Uterus (tissue), 4 donors: Measurements from ENCODE around the gene SCARF1. TPM values are rescaled to one million over a fixed set of nuclear protein-coding genes. Genes with fewer than 3 reads are reported as not detected.

ENCODE experiments used
- DNase-seq, 2 donors: peaks; one replicate each; pipeline ENCODE4 v3.0.0-alpha.2; 2019 to 2020
- H3K27ac ChIP-seq, 2 donors: fragments of 200-600 bp; sonication (generic); 1 replicate in 1 of 2; 2 replicates in 1 of 2; pipeline ENCODE4 v1.5.1; 2016 to 2018
- H3K27me3 ChIP-seq, 2 donors: fragments of 200-600 bp; sonication (generic); one replicate each; pipeline ENCODE4 v1.5.1; 2018 to 2019; ENCODE audit warnings: control low read depth in 1 of 2
- H3K36me3 ChIP-seq, 2 donors: fragments of 200-600 bp; sonication (generic); one replicate each; pipeline ENCODE4 v1.5.1; 2019; ENCODE audit warnings: control low read depth in 1 of 2
- H3K4me1 ChIP-seq, 2 donors: fragments of 200-600 bp; sonication (generic); one replicate each; pipeline ENCODE4 v1.5.1; 2018 to 2019; ENCODE audit warnings: control low read depth in 1 of 2
- H3K4me3 ChIP-seq, 2 donors: fragments of 200-600 bp; sonication (generic); 1 replicate in 1 of 2; 2 replicates in 1 of 2; pipeline ENCODE4 v1.5.1; 2018 to 2019; ENCODE audit warnings: mild to moderate bottlenecking in 1 of 2
- H3K9me3 ChIP-seq, 2 donors: fragments of 200-600 bp; sonication (generic); one replicate each; pipeline ENCODE4 v1.5.1; 2019; ENCODE audit warnings: control low read depth in 1 of 2
- POLR2A ChIP-seq, 2 donors: fragments of 450-650 bp; IDR thresholded peaks; one replicate each; pipeline ENCODE4 v1.6.1; 2016; ENCODE audit warnings: antibody characterized with exemption in 2 of 2, mild to moderate bottlenecking in 1 of 2, moderate library complexity in 1 of 2
- intact Hi-C: fragments of 100-400 bp; cut with DNase I; formaldehyde crosslinking; loops from one replicate; pipeline ENCODE4 v1.15.1; 2023; ENCODE audit warnings: low total_unique reads
- total RNA-seq, 4 donors: library from RNA; depleted of rRNA in 3 of 4; stranded (reverse); fragments of >200 nt in 3 of 4; gene quantifications; one replicate each; pipeline versions ENCODE4 v1.1.0 to v1.2.4, GENCODE V29; 2014 to 2023
- TF ChIP-seq, protein P1 (sequence below), 4 experiments: fragments of 200-600 bp in 2 of 4; fragments of 450-650 bp in 2 of 4; sonication (generic) in 2 of 4; IDR thresholded peaks; one replicate each; pipeline ENCODE4 v1.5.1; 2016 to 2019; ENCODE audit warnings: antibody characterized with exemption in 4 of 4, mild to moderate bottlenecking in 2 of 4, moderate library complexity in 1 of 4
- donor health status: DM: yes; HTN: yes; CAD: no.

The SCARF1 gene
- total RNA-seq, 4 donors from 2014 or later, result 4.4 to 33.2 (median 14.2) TPM

DNA sequence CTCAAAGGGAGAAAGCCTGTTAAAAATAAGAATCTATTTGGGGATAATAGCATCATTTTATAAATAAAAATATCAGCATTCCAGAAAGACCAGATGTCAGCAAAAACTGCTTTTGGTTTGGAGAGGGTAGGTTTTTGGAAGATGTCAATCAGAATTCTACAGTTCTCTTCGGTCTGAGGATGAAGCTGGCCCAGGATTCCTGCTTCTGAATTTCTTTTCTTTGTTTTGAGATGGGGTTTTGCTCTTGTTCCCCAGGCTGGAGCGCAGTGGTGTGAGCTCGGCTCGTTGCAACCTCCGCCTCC, 52.0 kb downstream of the SCARF1 start:
- no peaks in the 10 kb centered on the region for H3K9me3 ChIP-seq
- no peaks in the 10 kb centered on the region for H3K36me3 ChIP-seq
- TF ChIP-seq, protein P1, sequence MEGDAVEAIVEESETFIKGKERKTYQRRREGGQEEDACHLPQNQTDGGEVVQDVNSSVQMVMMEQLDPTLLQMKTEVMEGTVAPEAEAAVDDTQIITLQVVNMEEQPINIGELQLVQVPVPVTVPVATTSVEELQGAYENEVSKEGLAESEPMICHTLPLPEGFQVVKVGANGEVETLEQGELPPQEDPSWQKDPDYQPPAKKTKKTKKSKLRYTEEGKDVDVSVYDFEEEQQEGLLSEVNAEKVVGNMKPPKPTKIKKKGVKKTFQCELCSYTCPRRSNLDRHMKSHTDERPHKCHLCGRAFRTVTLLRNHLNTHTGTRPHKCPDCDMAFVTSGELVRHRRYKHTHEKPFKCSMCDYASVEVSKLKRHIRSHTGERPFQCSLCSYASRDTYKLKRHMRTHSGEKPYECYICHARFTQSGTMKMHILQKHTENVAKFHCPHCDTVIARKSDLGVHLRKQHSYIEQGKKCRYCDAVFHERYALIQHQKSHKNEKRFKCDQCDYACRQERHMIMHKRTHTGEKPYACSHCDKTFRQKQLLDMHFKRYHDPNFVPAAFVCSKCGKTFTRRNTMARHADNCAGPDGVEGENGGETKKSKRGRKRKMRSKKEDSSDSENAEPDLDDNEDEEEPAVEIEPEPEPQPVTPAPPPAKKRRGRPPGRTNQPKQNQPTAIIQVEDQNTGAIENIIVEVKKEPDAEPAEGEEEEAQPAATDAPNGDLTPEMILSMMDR (IDR thresholded peaks at IDR 0.05), result no peak
- no peak for TF ChIP-seq POLR2A (IDR thresholded peaks at IDR 0.05)
- H3K27me3 ChIP-seq, result no peaks in the 10 kb centered on the region
- intact Hi-C loops, result no loop called here
- H3K4me1 ChIP-seq, result peaks cover 0 to 11% of the 10 kb centered on the region in 2 donors
- DNase-seq, result no peak
- no peak overlapping the region for H3K4me3 ChIP-seq
- H3K27ac ChIP-seq, result no peak overlapping the region

GRCh38 chr17:1592751-1593629, 52.5 kb downstream of the SCARF1 start:
- Histone ChIP-seq H3K27ac (no peak overlapping the region), H3K27me3 (no peaks in the 10 kb centered on the region), H3K4me3 (no peak overlapping the region), H3K36me3 (no peaks in the 10 kb centered on the region), H3K4me1 (peaks cover 0 to 11% of the 10 kb centered on the region in 2 donors), H3K9me3 (no peaks in the 10 kb centered on the region)
- no peak for DNase-seq
- TF ChIP-seq, protein P1 (IDR thresholded peaks at IDR 0.05), result no peak
- no peak for TF ChIP-seq POLR2A (IDR thresholded peaks at IDR 0.05)
- intact Hi-C loops, result no loop called here

DNA sequence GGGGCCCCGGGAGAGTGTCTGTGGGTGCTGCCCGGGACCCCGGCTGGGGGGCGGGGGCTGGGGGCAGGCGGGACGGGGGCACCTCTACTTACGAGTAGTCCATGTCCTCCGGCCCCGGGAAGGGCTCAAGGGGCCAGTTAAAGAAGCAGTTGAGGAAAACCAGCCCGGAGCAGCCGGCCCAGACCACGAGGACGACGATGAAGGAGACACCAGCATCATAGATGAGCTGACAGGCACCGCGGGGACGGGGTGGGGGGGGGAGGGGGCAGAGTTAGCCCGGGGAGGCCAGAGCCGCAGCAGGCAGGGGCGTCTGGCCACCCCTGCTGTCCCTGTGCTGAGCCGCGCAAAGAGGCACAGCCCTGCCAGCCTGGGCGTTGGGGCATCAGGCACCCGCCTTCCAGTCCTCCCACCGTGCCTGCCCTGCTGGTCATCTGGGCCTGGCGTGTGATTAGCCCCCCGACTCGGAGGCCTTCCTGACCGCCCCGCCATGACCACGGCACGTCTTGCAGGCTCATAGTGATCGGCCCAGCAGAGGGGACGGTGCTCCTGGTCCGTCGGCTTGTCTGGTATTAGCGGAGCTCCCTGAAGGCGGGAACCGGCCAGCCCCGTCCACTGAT, 54.0 kb downstream of the SCARF1 start:
- H3K27me3 ChIP-seq, result no peaks in the 10 kb centered on the region
- no peak for DNase-seq
- H3K4me1 ChIP-seq, result peaks cover 0 to 11% of the 10 kb centered on the region in 2 donors
- H3K36me3 ChIP-seq, result no peaks in the 10 kb centered on the region
- TF ChIP-seq, protein P1 (IDR thresholded peaks at IDR 0.05), result no peak
- TF ChIP-seq POLR2A (IDR thresholded peaks at IDR 0.05), result no peak
- intact Hi-C loops, result no loop called here
- H3K27ac ChIP-seq, result peak overlapping the region in 1 of 2 donors; percentile 78
- no peak overlapping the region for H3K4me3 ChIP-seq
- no peaks in the 10 kb centered on the region for H3K9me3 ChIP-seq

GRCh38 chr17:1590747-1591473, 54.6 kb downstream of the SCARF1 start:
- Histone ChIP-seq H3K36me3 (no peaks in the 10 kb centered on the region), H3K27me3 (no peaks in the 10 kb centered on the region), H3K9me3 (no peaks in the 10 kb centered on the region), H3K4me3 (no peak overlapping the region), H3K4me1 (peaks cover 0 to 11% of the 10 kb centered on the region in 2 donors), H3K27ac (peak overlapping the region; percentile 74 to 78)
- DNase-seq, result no peak
- TF ChIP-seq, protein P1 (IDR thresholded peaks at IDR 0.05), result no peak
- no peak for TF ChIP-seq POLR2A (IDR thresholded peaks at IDR 0.05)
- intact Hi-C loops, result no loop called here
